Islet of Langerhans (tissue), 1 donor: ENCODE data around the gene WBP4.
A peak's percentile ranks its signal among the peaks of the same experiment; 100 is the strongest.
"Not testable (repeated sequence)": the region's sequence is repeated elsewhere in the genome, so short reads cannot be mapped to it uniquely, and the experiment has no call there.

ENCODE experiments used
- FAIRE-seq: peaks from one replicate; lab custom pipeline; 2011; peaks lifted over from hg19 to GRCh38; lab: Jason Lieb, UNC

WBP4 gene

GRCh38 chr13:41079725-41080124, 18.4 kb downstream of the WBP4 start:
- no peak for FAIRE-seq

- FAIRE-seq = no peak
Observed at GRCh38 chr13:41085961-41086585, 24.8 kb downstream of the WBP4 start.

- FAIRE-seq = not testable (repeated sequence)
Observed at GRCh38 chr13:41095681-41096080, 34.4 kb downstream of the WBP4 start.

DNA sequence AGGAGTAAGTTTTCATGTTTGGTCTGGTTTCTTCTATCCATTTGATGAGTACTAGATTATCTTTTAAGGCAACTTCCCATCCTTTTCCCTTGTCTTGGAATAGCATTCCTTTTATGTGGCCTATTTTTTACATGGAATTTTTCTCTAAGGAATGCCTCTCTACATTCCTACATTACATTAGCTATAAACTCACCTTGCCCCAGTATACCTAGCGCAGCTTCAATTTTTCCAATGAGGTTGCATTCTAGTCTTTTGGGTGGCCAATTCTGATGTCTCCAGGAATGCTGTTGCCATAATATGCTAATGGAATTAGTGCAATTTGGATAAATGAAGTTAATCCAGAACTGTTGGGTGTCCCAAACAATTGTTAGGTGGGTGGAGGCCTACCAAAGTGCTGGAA, 37.5 kb downstream of the WBP4 start:
- FAIRE-seq = no peak

DNA sequence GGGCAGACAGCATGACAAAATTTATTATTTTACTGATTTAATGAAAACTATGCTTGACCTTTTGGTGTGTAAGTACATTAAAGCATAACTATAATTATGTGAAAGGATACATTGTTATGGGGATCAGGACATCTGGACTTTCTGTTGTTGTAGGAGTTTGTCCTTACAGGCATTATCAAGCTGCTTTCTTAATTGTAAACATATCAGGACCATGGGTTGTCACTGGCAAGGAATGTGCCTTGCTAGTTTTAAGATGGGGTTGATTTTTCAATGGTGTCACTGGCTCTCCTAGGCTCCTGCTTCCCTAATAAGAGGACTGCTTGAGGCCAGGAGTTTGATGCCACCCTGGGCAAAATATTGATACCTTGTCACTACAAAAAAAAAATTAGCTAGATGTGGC, 38.7 kb downstream of the WBP4 start:
- FAIRE-seq = no peak

DNA sequence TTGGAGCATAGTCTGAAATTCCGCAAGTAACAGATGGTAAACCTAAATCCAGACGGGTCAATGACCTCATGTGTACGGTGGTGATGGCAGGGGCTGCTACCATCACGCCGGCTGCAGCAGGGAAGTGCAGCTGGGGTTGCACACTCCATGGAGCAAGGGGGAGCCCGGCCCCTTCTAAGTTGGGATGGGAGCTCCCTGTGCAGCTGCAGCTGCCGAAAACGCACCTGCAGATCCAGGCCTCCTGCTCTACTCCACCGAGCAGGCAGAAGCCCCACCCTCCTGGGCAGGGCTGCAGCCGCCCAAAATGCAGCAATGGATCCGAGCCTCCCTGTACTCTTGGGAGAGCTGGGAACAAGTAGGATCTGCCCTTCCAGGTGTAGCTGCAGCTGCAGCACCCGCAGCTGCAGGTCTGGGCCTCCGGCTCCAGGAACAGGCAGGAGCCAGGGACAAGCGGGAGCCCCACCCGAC, 45.8 kb downstream of the WBP4 start:
- no peak for FAIRE-seq

DNA sequence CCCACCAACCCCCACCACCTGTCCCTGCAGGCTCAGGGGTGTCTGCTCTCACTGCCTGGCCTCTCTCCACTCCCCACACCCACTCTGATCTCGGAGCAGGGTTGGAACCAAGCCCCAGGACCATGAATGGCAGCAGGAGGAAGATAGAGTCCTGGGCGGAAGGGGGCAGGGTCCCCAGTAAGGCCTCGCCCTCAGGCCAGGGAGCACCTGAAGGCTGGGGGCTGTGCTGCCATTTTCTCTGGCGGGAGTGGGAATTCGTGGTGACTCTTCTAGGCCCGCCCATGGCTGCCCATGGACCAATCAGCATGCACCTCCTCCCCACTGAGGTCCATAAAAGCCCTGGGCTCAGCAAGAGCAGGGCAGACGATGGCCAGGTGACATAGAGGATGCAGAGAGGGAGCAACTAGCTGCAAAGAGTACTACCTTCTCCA, 46.3 kb downstream of the WBP4 start:
- no peak for FAIRE-seq

- FAIRE-seq = no peak
Observed at GRCh38 chr13:41111454-41111853, 50.1 kb downstream of the WBP4 start.

DNA sequence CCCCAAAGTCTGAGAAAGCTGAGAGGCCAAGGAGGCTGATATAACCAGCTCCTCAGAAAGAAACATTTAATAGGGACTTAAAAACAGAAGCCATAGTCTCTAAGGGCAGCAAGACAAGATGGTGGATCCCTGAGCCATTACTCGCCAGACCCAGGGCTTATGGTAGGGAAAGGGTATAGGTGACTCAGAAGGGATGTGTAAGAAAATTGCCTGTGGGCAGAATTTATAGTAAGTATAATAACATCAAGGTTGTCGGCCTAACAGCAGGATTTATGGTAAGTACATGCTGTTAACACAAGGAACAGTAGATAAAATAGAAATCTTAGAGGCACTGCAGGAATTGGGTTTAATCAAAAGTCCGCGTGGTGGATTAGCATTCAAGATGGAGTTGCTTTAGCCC, 56.6 kb downstream of the WBP4 start:
- no peak for FAIRE-seq

GRCh38 chr13:41122838-41123237, 61.5 kb downstream of the WBP4 start:
- no peak for FAIRE-seq

DNA sequence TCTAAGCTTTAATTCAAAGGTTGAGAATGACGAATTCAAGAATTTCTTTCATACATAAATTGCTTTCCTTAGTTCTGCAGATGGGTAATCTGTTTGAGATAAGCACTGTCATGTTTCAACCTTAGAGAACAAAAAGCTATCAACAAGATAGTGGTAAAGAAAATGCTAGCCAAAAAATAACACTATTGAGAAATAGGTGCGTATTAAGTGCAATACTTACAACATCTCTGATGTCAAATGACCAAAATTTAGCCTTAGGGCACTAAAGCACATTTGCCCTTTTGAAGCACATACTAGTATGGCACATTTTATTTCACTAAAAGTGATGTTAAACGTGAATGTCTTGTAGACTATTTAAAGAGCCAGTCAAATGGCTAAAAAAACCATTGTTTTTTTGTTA, 66.4 kb downstream of the WBP4 start:
- FAIRE-seq = no peak

DNA sequence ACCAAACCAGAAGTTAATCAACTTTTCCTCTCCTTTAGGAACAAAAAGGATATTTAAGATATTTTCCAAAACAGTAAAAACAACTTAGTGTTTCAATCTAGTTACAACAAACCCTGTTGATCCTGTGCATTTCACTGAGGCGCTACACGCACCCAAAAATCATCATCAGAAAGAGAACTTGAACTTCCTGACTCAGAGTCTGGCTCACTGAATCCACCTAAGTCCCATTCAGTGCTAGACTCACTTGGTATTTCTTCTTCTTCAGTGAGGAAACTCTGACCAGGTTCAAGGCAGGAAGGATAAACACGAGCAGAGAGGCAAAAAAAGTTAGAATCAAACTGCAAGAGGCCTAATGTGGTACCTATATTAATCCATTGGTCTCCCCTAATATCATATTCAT, 69.0 kb downstream of the WBP4 start:
- no peak for FAIRE-seq

DNA sequence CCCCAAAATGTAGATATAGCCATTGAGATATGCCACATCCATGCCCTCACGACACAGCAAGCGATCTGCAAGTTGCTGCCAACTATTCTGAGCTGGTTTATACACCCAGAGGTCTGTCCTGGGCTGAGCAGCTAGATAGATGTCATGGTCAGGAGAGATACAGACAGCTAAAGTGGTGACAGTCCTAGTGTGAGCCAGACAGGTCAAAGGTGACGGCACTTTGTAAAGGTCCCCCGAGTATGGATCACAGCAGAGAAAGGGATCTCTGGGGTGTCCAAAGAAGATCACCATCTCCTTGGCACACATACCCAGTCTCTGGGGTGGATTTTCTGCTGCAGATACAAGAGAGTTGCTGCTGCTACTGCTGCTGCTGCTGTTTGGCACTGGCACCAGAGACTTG, 69.9 kb downstream of the WBP4 start:
- FAIRE-seq = not testable (repeated sequence)

DNA sequence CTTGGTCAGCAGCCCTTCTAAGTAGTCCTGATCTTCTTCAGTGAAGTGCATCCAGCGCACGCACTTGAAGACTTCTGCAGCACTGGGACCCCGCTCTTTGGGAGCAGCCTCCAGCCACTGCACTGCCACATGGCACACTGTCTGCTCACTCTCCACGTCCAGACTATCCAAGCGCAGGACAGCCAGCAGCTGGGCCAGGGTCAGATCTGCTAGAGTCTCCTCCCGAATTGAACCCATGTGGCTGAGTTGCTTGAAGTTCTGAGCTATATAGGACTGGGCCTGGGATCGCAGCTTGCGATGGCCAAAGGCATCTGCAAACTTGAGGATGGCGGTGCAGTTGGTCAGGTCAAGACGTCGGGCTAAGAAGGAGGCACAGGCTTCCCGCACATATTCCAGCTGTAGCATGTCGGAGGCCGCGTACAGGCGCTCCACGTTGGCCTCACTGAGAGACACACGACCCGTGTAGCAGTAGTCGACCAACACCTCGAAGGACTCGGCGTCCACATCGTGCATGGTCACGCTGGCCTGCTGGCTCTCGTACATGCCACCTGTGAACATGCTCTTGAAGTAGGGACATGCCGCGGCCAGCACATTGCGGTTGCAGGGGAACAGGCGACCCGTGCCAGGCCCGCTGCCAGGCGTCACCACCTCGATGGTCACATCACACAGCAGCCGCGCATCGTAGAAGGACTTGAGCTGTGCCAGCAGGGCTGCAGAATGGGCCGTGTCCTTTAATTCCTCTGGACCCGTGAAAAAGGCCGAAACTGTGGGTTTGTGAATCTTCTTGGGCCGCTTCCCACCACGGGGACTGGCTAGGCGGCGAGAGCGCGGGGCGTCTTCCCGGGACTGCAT, 70.6 kb downstream of the WBP4 start:
- not testable (repeated sequence) for FAIRE-seq

GRCh38 chr13:41132512-41133152, 71.3 kb downstream of the WBP4 start, which contains the start of gene KBTBD6:
KBTBD6 (minus strand) TSS chr13:41132802; CDS start chr13:41132511, 291 bp downstream.
- peak; percentile 72 for FAIRE-seq
